ENCODE results near the gene RPH3AL. TPM values are rescaled to one million over a fixed set of nuclear protein-coding genes. Genes with fewer than 3 reads are reported as not detected.
"Not testable (repeated sequence)": the region's sequence is repeated elsewhere in the genome, so short reads cannot be mapped to it uniquely, and the experiment has no call there.

RPH3AL gene
- total RNA-seq, 2 experiments from 2014 or later = 3.2 to 4.6 TPM

- H3K4me1 Mint-ChIP-seq = no peaks in the 10 kb centered on the region
- H3K9me3 Mint-ChIP-seq = no peaks in the 10 kb centered on the region
- H3K36me3 Mint-ChIP-seq (ENCODE audit: low read depth) = no peaks in the 10 kb centered on the region
- no peaks in the 10 kb centered on the region for H3K27me3 Mint-ChIP-seq
- H3K4me3 Mint-ChIP-seq = no peak overlapping the region
- H3K27ac Mint-ChIP-seq = no peak overlapping the region
- CTCF ChIA-PET = interaction anchor here (0.6 to 1.2 kb wide), 2 partner anchors 19 to 26 kb away, joined by 3 to 4 read pairs; no protein-coding TSS in a partner anchor
- POLR2A ChIA-PET = no interaction called here
- peak; percentile 3 for DNase-seq
These were observed 104.0 kb downstream of the RPH3AL start for GRCh38 chr17:248337-249235.

- no peak overlapping the region for H3K4me3 Mint-ChIP-seq
- H3K36me3 Mint-ChIP-seq (ENCODE audit: low read depth) = no peaks in the 10 kb centered on the region
- POLR2A ChIA-PET = no interaction called here
- H3K27ac Mint-ChIP-seq = no peak overlapping the region
- no peaks in the 10 kb centered on the region for H3K4me1 Mint-ChIP-seq
- H3K9me3 Mint-ChIP-seq = no peaks in the 10 kb centered on the region
- no peak for DNase-seq
- no peaks in the 10 kb centered on the region for H3K27me3 Mint-ChIP-seq
- CTCF ChIA-PET = interaction anchor here (0.6 to 1.2 kb wide), 2 partner anchors 18 to 25 kb away, joined by 3 to 4 read pairs; no protein-coding TSS in a partner anchor
These were observed 104.8 kb downstream of the RPH3AL start for GRCh38 chr17:247767-248166.

DNA sequence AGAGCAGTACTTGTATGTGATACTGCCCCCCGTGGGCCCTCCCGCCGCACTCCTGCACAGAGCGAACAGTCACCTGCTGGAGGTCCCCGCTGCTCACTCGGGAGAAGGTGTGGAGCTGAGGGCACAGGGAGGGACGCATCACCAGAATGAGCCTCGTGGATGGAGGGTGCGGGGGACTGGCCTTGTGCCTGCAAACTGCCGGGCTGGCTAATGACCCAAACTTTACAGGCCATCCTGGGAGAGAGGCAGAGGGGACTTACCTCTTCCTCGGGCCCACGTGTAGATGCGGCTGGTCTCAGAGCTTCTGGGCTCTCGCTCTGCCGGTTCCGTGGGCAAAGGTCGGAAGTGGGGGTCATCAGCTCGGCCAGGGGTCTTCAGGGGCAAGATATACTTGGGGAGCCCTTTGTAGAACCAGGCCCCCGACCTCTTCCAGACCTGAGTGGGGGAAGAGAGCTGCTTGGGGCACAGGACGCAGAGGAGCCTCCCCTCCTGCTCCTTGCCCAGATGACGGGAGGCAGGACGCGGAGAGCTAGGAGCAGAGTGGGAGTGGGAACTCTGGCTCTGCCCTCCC is 105.7 kb downstream of the RPH3AL start:
- ChIA-PET CTCF (interaction anchor here (1.2 kb wide), 1 partner anchor 17 kb away, joined by 4 read pairs; no protein-coding TSS in a partner anchor), POLR2A (no interaction called here)
- H3K4me1 Mint-ChIP-seq = no peaks in the 10 kb centered on the region
- no peak overlapping the region for H3K4me3 Mint-ChIP-seq
- no peaks in the 10 kb centered on the region for H3K27me3 Mint-ChIP-seq
- no peak overlapping the region for H3K27ac Mint-ChIP-seq
- H3K9me3 Mint-ChIP-seq = no peaks in the 10 kb centered on the region
- no peak for DNase-seq
- H3K36me3 Mint-ChIP-seq (ENCODE audit: low read depth) = no peaks in the 10 kb centered on the region

DNA sequence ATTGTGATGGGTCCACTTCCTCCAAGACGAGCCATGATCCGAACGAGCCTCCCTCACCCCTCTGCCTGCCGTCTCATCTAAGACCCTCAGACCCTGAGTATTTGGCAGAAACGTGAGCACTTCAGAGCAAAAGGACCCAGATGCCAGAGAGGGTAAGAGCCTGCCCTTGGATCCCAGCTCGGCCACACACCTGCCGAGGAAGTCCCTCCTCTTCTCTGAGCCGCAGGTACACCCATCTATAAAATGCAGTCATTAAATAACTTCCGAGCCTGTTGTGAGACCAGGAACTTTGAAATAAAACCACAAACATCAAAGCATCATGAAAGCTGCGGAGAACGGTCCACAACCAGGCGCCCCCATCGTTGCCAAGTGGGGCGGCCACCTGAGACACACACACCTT is 106.4 kb downstream of the RPH3AL start:
- Mint-ChIP-seq H3K27ac (no peak overlapping the region), H3K4me1 (no peaks in the 10 kb centered on the region), H3K27me3 (no peaks in the 10 kb centered on the region), H3K9me3 (no peaks in the 10 kb centered on the region), H3K36me3 (ENCODE audit: low read depth) (no peaks in the 10 kb centered on the region), H3K4me3 (no peak overlapping the region)
- DNase-seq = no peak
- CTCF ChIA-PET = no interaction called here
- POLR2A ChIA-PET = no interaction called here

DNA sequence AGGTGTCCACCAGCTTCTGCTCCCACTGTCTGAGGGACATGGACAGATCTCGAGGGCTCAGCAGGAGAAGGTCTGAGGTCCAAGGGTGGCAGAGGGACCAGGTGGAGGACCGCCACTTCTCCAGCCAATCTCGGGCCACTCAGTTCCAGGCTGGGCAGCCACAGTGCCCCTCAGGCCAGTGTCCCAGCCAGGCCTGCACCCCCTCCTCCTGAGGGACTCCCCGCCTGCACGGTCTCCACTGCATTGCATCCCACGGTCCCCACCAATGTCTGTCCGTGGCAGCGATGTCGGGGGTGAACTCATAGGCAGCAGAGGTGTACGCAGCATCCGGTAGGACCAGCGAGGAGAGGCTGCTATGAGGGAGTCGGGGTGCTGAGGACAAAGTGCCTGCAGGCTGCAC is 107.0 kb downstream of the RPH3AL start:
- ChIA-PET CTCF (no interaction called here), POLR2A (no interaction called here)
- Mint-ChIP-seq H3K4me3 (no peak overlapping the region), H3K27me3 (no peaks in the 10 kb centered on the region), H3K36me3 (ENCODE audit: low read depth) (no peaks in the 10 kb centered on the region), H3K27ac (no peak overlapping the region), H3K4me1 (no peaks in the 10 kb centered on the region), H3K9me3 (no peaks in the 10 kb centered on the region)
- no peak for DNase-seq

DNA sequence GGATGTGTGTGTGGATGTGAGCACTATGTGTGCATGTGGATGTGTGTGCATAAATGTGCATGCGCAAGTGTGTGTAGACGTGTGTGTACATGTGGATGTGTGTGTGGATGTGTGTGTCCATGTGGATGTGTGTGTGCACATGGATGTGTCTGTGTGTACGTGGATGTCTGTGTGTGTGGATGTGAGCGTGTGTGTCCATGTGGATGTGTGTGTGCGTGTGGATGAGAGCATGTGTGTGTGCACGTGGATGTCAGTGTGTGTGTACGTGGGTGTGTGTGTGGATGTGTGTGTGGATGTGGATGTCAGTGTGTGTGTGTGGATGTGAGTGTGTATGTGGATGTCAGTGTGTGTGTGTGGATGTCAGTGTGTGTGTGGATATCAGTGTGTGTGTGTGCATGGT is 107.6 kb downstream of the RPH3AL start:
- Mint-ChIP-seq H3K4me1 (no peaks in the 10 kb centered on the region), H3K27ac (no peak overlapping the region), H3K27me3 (no peaks in the 10 kb centered on the region), H3K36me3 (ENCODE audit: low read depth) (no peaks in the 10 kb centered on the region), H3K9me3 (no peaks in the 10 kb centered on the region), H3K4me3 (no peak overlapping the region)
- CTCF ChIA-PET = no interaction called here
- POLR2A ChIA-PET = no interaction called here
- no peak for DNase-seq

DNA sequence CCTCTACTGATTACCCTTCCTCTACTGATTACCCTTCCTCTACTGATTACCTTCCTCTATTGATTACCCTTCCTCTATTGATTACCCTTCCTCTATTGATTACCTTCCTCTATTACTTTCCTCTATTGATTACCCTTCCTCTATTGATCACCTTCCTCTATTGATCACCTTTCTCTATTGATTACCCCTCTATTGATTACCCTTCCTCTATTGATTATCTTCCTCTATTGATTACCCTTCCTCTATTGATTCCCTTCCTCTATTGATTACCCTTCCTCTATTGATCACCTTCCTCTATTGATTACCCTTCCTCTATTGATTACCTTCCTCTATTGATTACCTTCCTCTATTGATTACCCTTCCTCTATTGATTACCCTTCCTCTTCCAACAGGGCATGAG is 108.7 kb downstream of the RPH3AL start:
- H3K9me3 Mint-ChIP-seq; H3K4me1 Mint-ChIP-seq; H3K4me3 Mint-ChIP-seq; H3K27ac Mint-ChIP-seq; POLR2A ChIA-PET; H3K27me3 Mint-ChIP-seq; CTCF ChIA-PET; DNase-seq; H3K36me3 Mint-ChIP-seq (ENCODE audit: low read depth): not testable (repeated sequence)

DNA sequence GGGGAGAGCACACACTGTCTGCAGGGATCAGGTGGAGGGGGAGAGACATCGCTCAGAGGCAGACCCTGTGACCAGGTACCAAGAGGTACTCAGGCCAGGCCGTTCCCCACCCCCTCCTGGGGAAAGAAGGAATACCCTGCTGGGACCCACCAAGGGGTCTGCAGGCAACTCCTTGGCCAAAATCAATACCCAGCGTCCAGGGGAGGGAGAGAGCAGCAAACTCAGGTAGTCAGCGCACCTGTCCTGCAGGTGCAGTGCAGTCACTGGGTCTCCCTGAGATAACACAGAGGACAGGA is 113.7 kb downstream of the RPH3AL start:
- no peak for DNase-seq
- POLR2A ChIA-PET = no interaction called here
- no peaks in the 10 kb centered on the region for H3K9me3 Mint-ChIP-seq
- H3K4me3 Mint-ChIP-seq = no peak overlapping the region
- no peaks in the 10 kb centered on the region for H3K36me3 Mint-ChIP-seq (ENCODE audit: low read depth)
- H3K4me1 Mint-ChIP-seq = no peaks in the 10 kb centered on the region
- no peak overlapping the region for H3K27ac Mint-ChIP-seq
- CTCF ChIA-PET = interaction anchor here (1.5 kb wide), 1 partner anchor 10 kb away, joined by 4 read pairs; no protein-coding TSS in a partner anchor
- H3K27me3 Mint-ChIP-seq = no peaks in the 10 kb centered on the region

- Mint-ChIP-seq H3K27ac (no peak overlapping the region), H3K9me3 (no peaks in the 10 kb centered on the region), H3K4me1 (no peaks in the 10 kb centered on the region), H3K27me3 (no peaks in the 10 kb centered on the region), H3K4me3 (no peak overlapping the region), H3K36me3 (ENCODE audit: low read depth) (no peaks in the 10 kb centered on the region)
- no peak for DNase-seq
- ChIA-PET CTCF (interaction anchor here (0.5 to 1.5 kb wide), 2 partner anchors 9 to 473 kb away, joined by 3 to 4 read pairs; no protein-coding TSS in a partner anchor), POLR2A (no interaction called here)
These were observed 114.3 kb downstream of the RPH3AL start for GRCh38 chr17:238071-238963.

DNA sequence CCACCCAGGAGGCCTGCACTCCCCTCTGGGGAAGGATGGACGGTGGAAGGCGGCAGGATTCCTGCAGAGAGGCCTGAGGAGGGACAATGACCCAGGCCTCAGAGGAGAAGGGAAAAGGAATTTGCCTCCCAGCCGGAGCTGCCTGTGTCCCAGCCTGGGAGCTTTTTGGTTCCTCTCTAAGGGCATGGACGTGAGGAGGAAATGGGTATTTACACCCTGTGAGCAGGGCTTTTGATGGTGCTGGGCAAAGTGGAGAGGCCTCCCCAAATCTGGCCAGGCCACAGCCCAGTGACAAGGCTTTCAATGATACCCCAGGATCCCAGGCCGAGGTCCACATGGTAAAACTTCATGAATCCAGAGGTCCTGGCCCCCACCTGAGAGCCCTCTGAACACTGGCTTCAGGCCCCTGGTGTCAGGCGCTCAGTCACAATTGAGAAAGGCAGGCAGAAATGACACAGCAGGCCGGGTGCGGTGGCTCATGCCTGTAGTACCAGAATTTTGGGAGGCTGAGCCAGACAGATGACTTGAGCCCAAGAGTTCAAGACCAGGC is 115.1 kb downstream of the RPH3AL start:
- H3K4me3 Mint-ChIP-seq = no peak overlapping the region
- H3K27me3 Mint-ChIP-seq = no peaks in the 10 kb centered on the region
- no peaks in the 10 kb centered on the region for H3K9me3 Mint-ChIP-seq
- no peaks in the 10 kb centered on the region for H3K36me3 Mint-ChIP-seq (ENCODE audit: low read depth)
- ChIA-PET POLR2A (no interaction called here), CTCF (interaction anchor here (0.5 kb wide), 2 partner anchors 137 to 474 kb away, joined by 3 to 4 read pairs; no protein-coding TSS in a partner anchor)
- H3K4me1 Mint-ChIP-seq = no peaks in the 10 kb centered on the region
- no peak for DNase-seq
- no peak overlapping the region for H3K27ac Mint-ChIP-seq

GRCh38 chr17:236641-237405 is 115.8 kb downstream of the RPH3AL start:
- Mint-ChIP-seq H3K27me3 (no peaks in the 10 kb centered on the region), H3K27ac (no peak overlapping the region), H3K9me3 (no peaks in the 10 kb centered on the region), H3K4me3 (no peak overlapping the region), H3K36me3 (ENCODE audit: low read depth) (no peaks in the 10 kb centered on the region), H3K4me1 (no peaks in the 10 kb centered on the region)
- DNase-seq = no peak
- POLR2A ChIA-PET = no interaction called here
- CTCF ChIA-PET = interaction anchor here (0.5 to 1.3 kb wide), 2 partner anchors 15 to 138 kb away, joined by 3 to 4 read pairs; no protein-coding TSS in a partner anchor

Data from activated CD4-positive, alpha-beta T cell treated with anti-CD3 and anti-CD28 coated beads, Interleukin-2, amount 10 ng/mL, durations not matched to agents 7 days and 5 days (primary cell).